ENCODE measurements around the gene BSND. TPM values are rescaled to one million over a fixed set of nuclear protein-coding genes. Genes with fewer than 3 reads are reported as not detected.

BSND gene
- total RNA-seq, 1 experiment from 2014 or later = not detected

DNA sequence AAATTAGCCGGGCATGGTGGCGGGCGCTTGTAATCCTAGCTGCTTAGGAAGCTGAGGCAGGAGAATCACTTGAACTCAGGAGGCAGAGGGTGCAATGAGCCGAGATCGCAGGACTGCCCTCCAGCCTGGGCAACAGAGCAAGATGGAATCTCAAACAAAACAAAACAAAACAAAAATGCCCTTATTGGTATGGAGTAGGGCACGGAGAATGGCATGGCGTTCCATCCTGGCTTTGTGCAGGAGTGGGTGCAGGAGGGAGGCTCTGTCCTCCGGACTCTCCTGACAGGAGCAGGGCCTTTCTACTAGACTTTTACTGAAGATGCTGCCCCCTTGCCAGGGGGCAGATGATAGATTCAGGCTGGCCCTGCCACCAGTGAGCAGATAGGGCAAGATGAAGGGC lies 17.3 kb upstream of the BSND start:
- peaks cover 6% of the 10 kb centered on the region for H3K4me1 ChIP-seq (ENCODE audit: insufficient read depth, low read length, poor library complexity, severe bottlenecking)
- no peaks in the 10 kb centered on the region for H3K9me3 ChIP-seq (ENCODE audit: low read depth, low read length, poor library complexity, severe bottlenecking)
- POLR2A ChIA-PET (ENCODE audit: low non-redundant PET) = no interaction called here
- BruUV-seq (replicated peaks) = no TSS peak
- CTCF ChIA-PET = no interaction called here
- H3K4me3 ChIP-seq (ENCODE audit: low read depth, low read length, poor library complexity, severe bottlenecking) = no peak overlapping the region
- no peaks in the 10 kb centered on the region for H3K36me3 ChIP-seq (ENCODE audit: insufficient read depth, low read length, poor library complexity, severe bottlenecking)
- peaks cover 6% of the 10 kb centered on the region for H3K27me3 ChIP-seq (replicated peaks; ENCODE audit: insufficient read depth, low read depth, low read length, poor library complexity)
- no peak for DNase-seq (ENCODE audit: low spot score)
- intact Hi-C loops (cut with micrococcal nuclease; ENCODE audit: unreplicated experiment) = no loop called here
- TF ChIP-seq, protein P1, sequence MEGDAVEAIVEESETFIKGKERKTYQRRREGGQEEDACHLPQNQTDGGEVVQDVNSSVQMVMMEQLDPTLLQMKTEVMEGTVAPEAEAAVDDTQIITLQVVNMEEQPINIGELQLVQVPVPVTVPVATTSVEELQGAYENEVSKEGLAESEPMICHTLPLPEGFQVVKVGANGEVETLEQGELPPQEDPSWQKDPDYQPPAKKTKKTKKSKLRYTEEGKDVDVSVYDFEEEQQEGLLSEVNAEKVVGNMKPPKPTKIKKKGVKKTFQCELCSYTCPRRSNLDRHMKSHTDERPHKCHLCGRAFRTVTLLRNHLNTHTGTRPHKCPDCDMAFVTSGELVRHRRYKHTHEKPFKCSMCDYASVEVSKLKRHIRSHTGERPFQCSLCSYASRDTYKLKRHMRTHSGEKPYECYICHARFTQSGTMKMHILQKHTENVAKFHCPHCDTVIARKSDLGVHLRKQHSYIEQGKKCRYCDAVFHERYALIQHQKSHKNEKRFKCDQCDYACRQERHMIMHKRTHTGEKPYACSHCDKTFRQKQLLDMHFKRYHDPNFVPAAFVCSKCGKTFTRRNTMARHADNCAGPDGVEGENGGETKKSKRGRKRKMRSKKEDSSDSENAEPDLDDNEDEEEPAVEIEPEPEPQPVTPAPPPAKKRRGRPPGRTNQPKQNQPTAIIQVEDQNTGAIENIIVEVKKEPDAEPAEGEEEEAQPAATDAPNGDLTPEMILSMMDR (conservative IDR thresholded peaks at IDR 0.05; ENCODE audit: low read depth, low read length) = no peak
- TF ChIP-seq EZH2 (IDR thresholded peaks at IDR 0.05; ENCODE audit: borderline replicate concordance, low read depth, low read length, poor library complexity, severe bottlenecking) = no peak
- H3K27ac ChIP-seq (ENCODE audit: low read depth, low read length, poor library complexity, severe bottlenecking) = no peak overlapping the region

DNA sequence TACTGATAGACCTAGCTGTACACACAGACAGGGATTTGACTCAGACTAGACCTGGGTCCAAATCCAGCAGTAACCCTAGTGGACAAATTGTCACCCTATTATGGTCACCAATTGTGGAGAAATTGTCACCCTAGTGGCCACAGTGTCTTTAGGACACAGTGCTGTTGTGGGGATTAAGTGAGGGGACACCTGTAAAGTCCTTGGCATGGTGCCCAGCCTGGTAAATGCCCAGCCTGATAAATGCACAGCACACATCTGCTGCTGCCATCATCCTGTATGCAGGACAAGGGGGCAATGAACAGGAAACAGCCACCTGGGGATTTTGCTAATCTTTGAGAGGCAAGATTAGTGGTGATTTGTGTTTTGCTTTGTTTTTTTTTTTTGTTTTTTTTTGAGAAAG lies 16.0 kb upstream of the BSND start:
- intact Hi-C loops (cut with micrococcal nuclease; ENCODE audit: unreplicated experiment) = no loop called here
- no peaks in the 10 kb centered on the region for H3K36me3 ChIP-seq (ENCODE audit: insufficient read depth, low read length, poor library complexity, severe bottlenecking)
- no peaks in the 10 kb centered on the region for H3K9me3 ChIP-seq (ENCODE audit: low read depth, low read length, poor library complexity, severe bottlenecking)
- no TSS peak for BruUV-seq (replicated peaks)
- no peaks in the 10 kb centered on the region for H3K4me1 ChIP-seq (ENCODE audit: insufficient read depth, low read length, poor library complexity, severe bottlenecking)
- no peak overlapping the region for H3K27ac ChIP-seq (ENCODE audit: low read depth, low read length, poor library complexity, severe bottlenecking)
- CTCF ChIA-PET = no interaction called here
- POLR2A ChIA-PET (ENCODE audit: low non-redundant PET) = no interaction called here
- no peak overlapping the region for H3K4me3 ChIP-seq (ENCODE audit: low read depth, low read length, poor library complexity, severe bottlenecking)
- peak; percentile 63 for DNase-seq (ENCODE audit: low spot score)
- TF ChIP-seq, protein P1 (conservative IDR thresholded peaks at IDR 0.05; ENCODE audit: low read depth, low read length) = 0 out of 2 replicates have a peak, but pooled peaks have one; percentile 22
- TF ChIP-seq EZH2 (IDR thresholded peaks at IDR 0.05; ENCODE audit: borderline replicate concordance, low read depth, low read length, poor library complexity, severe bottlenecking) = no peak
- H3K27me3 ChIP-seq (replicated peaks; ENCODE audit: insufficient read depth, low read depth, low read length, poor library complexity) = peaks cover 6% of the 10 kb centered on the region

DNA sequence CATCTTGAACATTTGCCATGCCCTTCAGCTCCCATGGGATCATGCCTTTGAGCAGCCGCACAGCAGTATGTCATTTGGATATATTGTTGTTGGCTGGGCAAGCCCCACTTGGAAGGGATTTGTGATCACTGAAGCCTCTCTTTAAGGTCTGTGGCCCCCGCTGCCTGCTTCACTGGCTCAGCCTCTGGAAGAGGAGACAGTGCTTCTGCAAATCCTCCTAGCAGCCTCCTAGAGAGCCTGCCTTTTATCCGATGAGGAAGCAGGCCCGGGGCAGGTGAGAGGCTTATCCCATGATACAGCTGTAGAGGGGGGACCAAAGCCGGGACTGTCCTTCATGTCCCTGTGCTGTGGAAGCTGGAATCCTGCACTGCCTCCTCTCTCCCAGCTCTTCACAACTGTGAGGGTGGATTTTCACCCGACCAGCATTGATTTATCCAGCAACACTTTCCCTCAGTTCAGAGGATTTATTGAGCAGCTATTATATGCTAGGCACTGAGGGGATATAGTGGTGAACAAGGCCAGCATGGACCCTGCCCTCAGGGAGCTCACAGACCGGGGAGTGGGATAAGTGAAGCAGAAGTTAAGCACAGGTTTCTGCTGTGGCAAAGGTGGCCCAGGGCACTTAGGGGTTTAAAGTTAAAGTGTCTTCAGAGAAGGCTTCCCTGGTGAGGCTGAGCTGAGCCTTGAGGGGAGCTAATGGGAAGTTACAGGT lies 14.4 kb upstream of the BSND start:
- Histone ChIP-seq H3K27me3 (replicated peaks; ENCODE audit: insufficient read depth, low read depth, low read length, poor library complexity) (peaks cover 6% of the 10 kb centered on the region), H3K27ac (ENCODE audit: low read depth, low read length, poor library complexity, severe bottlenecking) (no peak overlapping the region), H3K4me3 (ENCODE audit: low read depth, low read length, poor library complexity, severe bottlenecking) (no peak overlapping the region), H3K9me3 (ENCODE audit: low read depth, low read length, poor library complexity, severe bottlenecking) (no peaks in the 10 kb centered on the region), H3K36me3 (ENCODE audit: insufficient read depth, low read length, poor library complexity, severe bottlenecking) (no peaks in the 10 kb centered on the region), H3K4me1 (ENCODE audit: insufficient read depth, low read length, poor library complexity, severe bottlenecking) (no peaks in the 10 kb centered on the region)
- CTCF ChIA-PET = no interaction called here
- peak; percentile 30 for DNase-seq (ENCODE audit: low spot score)
- POLR2A ChIA-PET (ENCODE audit: low non-redundant PET) = no interaction called here
- BruUV-seq (replicated peaks) = no TSS peak
- TF ChIP-seq, protein P1 (conservative IDR thresholded peaks at IDR 0.05; ENCODE audit: low read depth, low read length) = no peak
- no peak for TF ChIP-seq EZH2 (IDR thresholded peaks at IDR 0.05; ENCODE audit: borderline replicate concordance, low read depth, low read length, poor library complexity, severe bottlenecking)
- intact Hi-C loops (cut with micrococcal nuclease; ENCODE audit: unreplicated experiment) = no loop called here
